HepG2 (cell line): Measurements from ENCODE around the gene UBC. TPM values are rescaled to one million over a fixed set of nuclear protein-coding genes. Genes with fewer than 3 reads are reported as not detected.
A peak's percentile ranks its signal among the peaks of the same experiment; 100 is the strongest.

Source experiments
- EP300 ChIP-seq, 3 experiments: sonication (generic) in 1 of 3; formaldehyde crosslinking in 1 of 3; IDR thresholded peaks; 2 replicates each; pipeline versions ENCODE4 v1.5.1 to v1.6.1; 2011 to 2020; ENCODE audit warnings: low read depth in 2 of 3, low read length in 2 of 3, borderline replicate concordance in 1 of 3, improper control_type of control experiment in 1 of 3, mild to moderate bottlenecking in 1 of 3, missing genetic modification reagents in 1 of 3, moderate library complexity in 1 of 3
- HOXD1 ChIP-seq: sonication (generic); formaldehyde crosslinking; IDR thresholded peaks from 2 replicates; pipeline ENCODE4 v1.5.0; 2020; ENCODE audit warnings: missing genetic modification reagents
- IRF2 ChIP-seq: IDR thresholded peaks from 2 replicates; pipeline ENCODE4 v1.6.1; 2018; ENCODE audit warnings: missing genetic modification reagents, missing compliant biosample characterization
- KAT8 ChIP-seq: IDR thresholded peaks from 2 replicates; pipeline ENCODE4 v1.6.1; 2016; ENCODE audit warnings: missing genetic modification reagents, missing compliant biosample characterization
- MBD4 ChIP-seq: IDR thresholded peaks from 2 replicates; pipeline ENCODE4 v1.6.1; 2012; ENCODE audit warnings: low read length, inconsistent platforms, borderline replicate concordance
- MIER3 ChIP-seq: IDR thresholded peaks from 2 replicates; pipeline ENCODE4 v1.6.1; 2016; ENCODE audit warnings: missing compliant biosample characterization, borderline replicate concordance
- MTA1 ChIP-seq: sonication (generic); formaldehyde crosslinking; IDR thresholded peaks from 2 replicates; pipeline ENCODE4 v1.4.0; 2020; ENCODE audit warnings: missing genetic modification reagents, mild to moderate bottlenecking, borderline replicate concordance
- PCBP2 ChIP-seq: fragments of 200-400 bp; formaldehyde crosslinking; optimal IDR thresholded peaks from 2 replicates; pipeline ENCODE3; 2018; ENCODE audit warnings: low read length, low read depth; ENCODE audit not compliant: poor library complexity, severe bottlenecking
- ZFY ChIP-seq: sonication (generic); formaldehyde crosslinking; IDR thresholded peaks from 2 replicates; pipeline ENCODE4 v1.4.0; 2020; ENCODE audit warnings: missing genetic modification reagents
- ZNF616 ChIP-seq: sonication (generic); formaldehyde crosslinking; IDR thresholded peaks from 2 replicates; pipeline ENCODE4 v1.5.0; 2020; ENCODE audit warnings: low read depth, mild to moderate bottlenecking, missing genetic modification reagents
- ZNF878 ChIP-seq: sonication (generic); formaldehyde crosslinking; IDR thresholded peaks from 2 replicates; pipeline ENCODE4 v1.8.1; 2023; ENCODE audit warnings: mild to moderate bottlenecking, missing genetic modification reagents, moderate library complexity
- polyA plus RNA-seq, 8 experiments: library from polyadenylated mRNA; depleted of rRNA in 3 of 8; stranded (reverse) in 7 of 8; unstranded in 1 of 8; fragments of >200 nt; fragmentation: Illumina TruSeq in 4 of 8; extraction: Trizol in 4 of 8; gene quantifications; 2 replicates each; pipeline versions ENCODE4 v1.2.1 to v1.2.3, GENCODE V29; 2011 to 2016; ENCODE audit warnings: low read depth in 4 of 8, missing spikeins in 1 of 8, mixed read lengths in 1 of 8; ENCODE audit not compliant: insufficient read depth in 1 of 8
- total RNA-seq, 5 experiments: library from RNA; depleted of rRNA; stranded (reverse); fragments of >200 nt; fragmentation: Illumina TruSeq; extraction: Trizol; gene quantifications; 2 replicates each; pipeline ENCODE4 v1.2.3, GENCODE V29; 2016; ENCODE audit warnings: low read depth in 1 of 5
- TF ChIP-seq, protein P1 (sequence below): sonication (generic); formaldehyde crosslinking; IDR thresholded peaks from 2 replicates; pipeline ENCODE4 v1.4.0; 2020; ENCODE audit warnings: missing genetic modification reagents, mild to moderate bottlenecking, borderline replicate concordance
- TF ChIP-seq, protein P2 (sequence below): sonication (generic); formaldehyde crosslinking; conservative IDR thresholded peaks from 2 replicates; pipeline ENCODE4 v1.8.0; 2022; ENCODE audit warnings: mild to moderate bottlenecking, moderate library complexity, missing genetic modification reagents
- TF ChIP-seq, protein P3 (sequence below): sonication (generic); formaldehyde crosslinking; IDR thresholded peaks from 2 replicates; pipeline ENCODE4 v1.4.0; 2020; ENCODE audit warnings: missing genetic modification reagents
- TF ChIP-seq, protein P4 (sequence below), 2 experiments: sonication (generic) in 1 of 2; formaldehyde crosslinking in 1 of 2; IDR thresholded peaks; 2 replicates each; pipeline versions ENCODE4 v1.4.0 to v1.6.1; 2018 to 2020; ENCODE audit warnings: missing genetic modification reagents in 2 of 2, borderline replicate concordance in 1 of 2, low read depth in 1 of 2, mild to moderate bottlenecking in 1 of 2, missing biosample characterization in 1 of 2
- TF ChIP-seq, protein P5 (sequence below): sonication (generic); formaldehyde crosslinking; IDR thresholded peaks from 2 replicates; pipeline ENCODE4 v1.4.0; 2020; ENCODE audit warnings: missing genetic modification reagents
- TF ChIP-seq, protein P6 (sequence below): sonication (generic); formaldehyde crosslinking; IDR thresholded peaks from 2 replicates; pipeline ENCODE4 v1.5.0; 2020; ENCODE audit warnings: mild to moderate bottlenecking, missing genetic modification reagents, borderline replicate concordance

UBC gene
- total and polyA plus RNA-seq, 2 of the 13 experiments (the other 11 are each of a cell fraction or from before 2014, with no cell fraction given): 805 to 1,432 TPM

DNA sequence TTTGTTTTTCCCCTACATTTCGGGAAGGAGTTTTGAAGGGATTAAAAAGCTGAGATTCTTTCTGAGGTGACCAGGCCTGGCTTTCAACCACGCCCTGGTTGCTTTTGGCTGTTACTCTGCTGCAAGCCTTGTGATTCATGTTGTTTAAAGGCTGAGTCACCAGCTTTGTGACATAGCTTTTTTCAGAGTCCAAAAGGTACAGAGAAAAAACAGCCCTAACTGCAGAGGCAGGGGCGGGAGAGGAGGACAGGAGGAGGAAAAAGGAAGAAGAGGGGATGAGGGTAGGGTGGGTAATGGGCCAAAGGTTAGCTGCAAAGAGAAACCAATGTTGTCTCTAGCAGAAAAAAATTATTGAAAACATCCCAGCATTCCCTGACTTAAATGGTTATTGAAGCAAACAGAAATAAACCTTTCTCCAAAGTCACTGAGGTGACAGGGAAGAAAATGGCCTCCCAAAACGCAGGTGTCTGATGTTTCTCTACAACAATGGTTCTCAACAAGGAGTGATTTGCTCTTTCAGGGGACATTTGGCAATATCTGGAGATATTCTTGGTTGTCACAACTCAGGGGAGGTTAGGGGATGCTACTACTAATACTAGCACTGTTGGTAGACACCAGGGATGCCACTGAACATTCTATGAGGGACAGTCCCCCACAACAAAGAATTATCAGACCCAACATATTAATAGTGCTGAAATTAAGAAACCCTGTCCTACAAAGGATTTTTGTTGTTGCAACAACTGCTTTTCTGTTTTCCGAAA lies 2.1 kb upstream of the UBC start (continued):
- TF ChIP-seq, protein P1, sequence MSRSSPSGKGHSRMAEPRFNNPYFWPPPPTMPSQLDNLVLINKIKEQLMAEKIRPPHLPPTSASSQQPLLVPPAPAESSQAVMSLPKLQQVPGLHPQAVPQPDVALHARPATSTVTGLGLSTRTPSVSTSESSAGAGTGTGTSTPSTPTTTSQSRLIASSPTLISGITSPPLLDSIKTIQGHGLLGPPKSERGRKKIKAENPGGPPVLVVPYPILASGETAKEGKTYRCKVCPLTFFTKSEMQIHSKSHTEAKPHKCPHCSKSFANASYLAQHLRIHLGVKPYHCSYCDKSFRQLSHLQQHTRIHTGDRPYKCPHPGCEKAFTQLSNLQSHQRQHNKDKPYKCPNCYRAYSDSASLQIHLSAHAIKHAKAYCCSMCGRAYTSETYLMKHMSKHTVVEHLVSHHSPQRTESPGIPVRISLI (CRISPR knock-in tag): peak; percentile 95
- TF ChIP-seq, protein P2, sequence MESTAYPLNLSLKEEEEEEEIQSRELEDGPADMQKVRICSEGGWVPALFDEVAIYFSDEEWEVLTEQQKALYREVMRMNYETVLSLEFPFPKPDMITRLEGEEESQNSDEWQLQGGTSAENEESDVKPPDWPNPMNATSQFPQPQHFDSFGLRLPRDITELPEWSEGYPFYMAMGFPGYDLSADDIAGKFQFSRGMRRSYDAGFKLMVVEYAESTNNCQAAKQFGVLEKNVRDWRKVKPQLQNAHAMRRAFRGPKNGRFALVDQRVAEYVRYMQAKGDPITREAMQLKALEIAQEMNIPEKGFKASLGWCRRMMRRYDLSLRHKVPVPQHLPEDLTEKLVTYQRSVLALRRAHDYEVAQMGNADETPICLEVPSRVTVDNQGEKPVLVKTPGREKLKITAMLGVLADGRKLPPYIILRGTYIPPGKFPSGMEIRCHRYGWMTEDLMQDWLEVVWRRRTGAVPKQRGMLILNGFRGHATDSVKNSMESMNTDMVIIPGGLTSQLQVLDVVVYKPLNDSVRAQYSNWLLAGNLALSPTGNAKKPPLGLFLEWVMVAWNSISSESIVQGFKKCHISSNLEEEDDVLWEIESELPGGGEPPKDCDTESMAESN (CRISPR knock-in tag): no peak
- TF ChIP-seq, protein P3, sequence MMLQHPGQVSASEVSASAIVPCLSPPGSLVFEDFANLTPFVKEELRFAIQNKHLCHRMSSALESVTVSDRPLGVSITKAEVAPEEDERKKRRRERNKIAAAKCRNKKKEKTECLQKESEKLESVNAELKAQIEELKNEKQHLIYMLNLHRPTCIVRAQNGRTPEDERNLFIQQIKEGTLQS (CRISPR knock-in tag): peak; percentile 95
- TF ChIP-seq PCBP2: peak; percentile 66
- 0 out of 2 replicates have a peak, but pooled peaks have one; percentile 30 for TF ChIP-seq HOXD1 (CRISPR knock-in tag)
- TF ChIP-seq ZNF878 (CRISPR knock-in tag): peak; percentile 35; the same call in 1 of the 2 replicates
- TF ChIP-seq MBD4: no peak
- TF ChIP-seq, protein P4, sequence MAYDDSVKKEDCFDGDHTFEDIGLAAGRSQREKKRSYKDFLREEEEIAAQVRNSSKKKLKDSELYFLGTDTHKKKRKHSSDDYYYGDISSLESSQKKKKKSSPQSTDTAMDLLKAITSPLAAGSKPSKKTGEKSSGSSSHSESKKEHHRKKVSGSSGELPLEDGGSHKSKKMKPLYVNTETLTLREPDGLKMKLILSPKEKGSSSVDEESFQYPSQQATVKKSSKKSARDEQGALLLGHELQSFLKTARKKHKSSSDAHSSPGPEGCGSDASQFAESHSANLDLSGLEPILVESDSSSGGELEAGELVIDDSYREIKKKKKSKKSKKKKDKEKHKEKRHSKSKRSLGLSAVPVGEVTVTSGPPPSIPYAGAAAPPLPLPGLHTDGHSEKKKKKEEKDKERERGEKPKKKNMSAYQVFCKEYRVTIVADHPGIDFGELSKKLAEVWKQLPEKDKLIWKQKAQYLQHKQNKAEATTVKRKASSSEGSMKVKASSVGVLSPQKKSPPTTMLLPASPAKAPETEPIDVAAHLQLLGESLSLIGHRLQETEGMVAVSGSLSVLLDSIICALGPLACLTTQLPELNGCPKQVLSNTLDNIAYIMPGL (CRISPR knock-in tag; IDR thresholded peaks at IDR 0.05; ENCODE audit: borderline replicate concordance in 1 of 2, low read depth in 1 of 2): peak in 1 of 2 experiments; percentile 9; a peak in 1 of 4 replicates
- TF ChIP-seq KAT8 (CRISPR knock-in tag): peak; percentile 61
- no peak for TF ChIP-seq ZNF616 (CRISPR knock-in tag)
- TF ChIP-seq MIER3 (CRISPR knock-in tag): peak; percentile 14; the same call in 1 of the 2 replicates
- TF ChIP-seq, protein P5, sequence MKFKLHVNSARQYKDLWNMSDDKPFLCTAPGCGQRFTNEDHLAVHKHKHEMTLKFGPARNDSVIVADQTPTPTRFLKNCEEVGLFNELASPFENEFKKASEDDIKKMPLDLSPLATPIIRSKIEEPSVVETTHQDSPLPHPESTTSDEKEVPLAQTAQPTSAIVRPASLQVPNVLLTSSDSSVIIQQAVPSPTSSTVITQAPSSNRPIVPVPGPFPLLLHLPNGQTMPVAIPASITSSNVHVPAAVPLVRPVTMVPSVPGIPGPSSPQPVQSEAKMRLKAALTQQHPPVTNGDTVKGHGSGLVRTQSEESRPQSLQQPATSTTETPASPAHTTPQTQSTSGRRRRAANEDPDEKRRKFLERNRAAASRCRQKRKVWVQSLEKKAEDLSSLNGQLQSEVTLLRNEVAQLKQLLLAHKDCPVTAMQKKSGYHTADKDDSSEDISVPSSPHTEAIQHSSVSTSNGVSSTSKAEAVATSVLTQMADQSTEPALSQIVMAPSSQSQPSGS (CRISPR knock-in tag): peak; percentile 59; the same call in 1 of the 2 replicates
- peak; percentile 45 for TF ChIP-seq ZFY
- TF ChIP-seq, protein P6, sequence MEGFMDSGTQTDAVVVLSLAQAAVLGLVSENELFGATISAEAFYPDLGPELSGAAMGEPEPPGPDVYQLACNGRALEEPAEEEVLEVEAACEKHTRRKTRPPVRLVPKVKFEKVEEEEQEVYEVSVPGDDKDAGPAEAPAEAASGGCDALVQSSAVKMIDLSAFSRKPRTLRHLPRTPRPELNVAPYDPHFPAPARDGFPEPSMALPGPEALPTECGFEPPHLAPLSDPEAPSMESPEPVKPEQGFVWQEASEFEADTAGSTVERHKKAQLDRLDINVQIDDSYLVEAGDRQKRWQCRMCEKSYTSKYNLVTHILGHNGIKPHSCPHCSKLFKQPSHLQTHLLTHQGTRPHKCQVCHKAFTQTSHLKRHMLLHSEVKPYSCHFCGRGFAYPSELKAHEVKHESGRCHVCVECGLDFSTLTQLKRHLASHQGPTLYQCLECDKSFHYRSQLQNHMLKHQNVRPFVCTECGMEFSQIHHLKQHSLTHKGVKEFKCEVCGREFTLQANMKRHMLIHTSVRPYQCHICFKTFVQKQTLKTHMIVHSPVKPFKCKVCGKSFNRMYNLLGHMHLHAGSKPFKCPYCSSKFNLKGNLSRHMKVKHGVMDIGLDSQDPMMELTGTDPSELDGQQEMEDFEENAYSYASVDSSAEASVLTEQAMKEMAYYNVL (CRISPR knock-in tag): peak; percentile 99
- no peak for TF ChIP-seq MTA1 (CRISPR knock-in tag)
- peak in 1 of 2 experiments; percentile 82; a peak in 2 of 4 replicates for TF ChIP-seq EP300 (IDR thresholded peaks at IDR 0.05; ENCODE audit: low read depth in 2 of 2, low read length in 2 of 2)
- peak; percentile 73; the same call in 1 of the 2 replicates for TF ChIP-seq EP300 (CRISPR knock-in tag; IDR thresholded peaks at IDR 0.05; ENCODE audit: borderline replicate concordance)
- TF ChIP-seq IRF2 (CRISPR knock-in tag): peak; percentile 62; the same call in 1 of the 2 replicates
